Activated B cell treated with CpG ODN at 0.5 μM for 24 hours (primary cell): Measurements from ENCODE around the gene PMPCA. TPM values are rescaled to one million over a fixed set of nuclear protein-coding genes. Genes with fewer than 3 reads are reported as not detected.

Experiments used
- ATAC-seq: fragments of 200-7000 bp; cut with Tn5 transposase; one replicate; pipeline ENCODE4 v1.10.0; 2021; ENCODE audit warnings: low read depth, mild to moderate bottlenecking, moderate library complexity
- CTCF ChIA-PET: fragments of 350-600 bp; sonication (Branson Sonifier 250); formaldehyde crosslinking; loops from one replicate; lab custom pipeline; 2021; ENCODE audit warnings: antibody characterized with exemption; lab: Charles Lee
- POLR2A ChIA-PET: fragments of 350-600 bp; sonication (Branson Sonifier 250); formaldehyde crosslinking; loops from one replicate; lab custom pipeline; 2021; ENCODE audit warnings: antibody characterized with exemption; lab: Charles Lee
- DNase-seq: peaks from one replicate; pipeline ENCODE4 v3.0.0; 2022
- H3K27ac Mint-ChIP-seq: one replicate; pipeline ENCODE4 v1.8.0; 2020; ENCODE audit warnings: mixed read lengths
- H3K27me3 Mint-ChIP-seq: one replicate; pipeline ENCODE4 v1.8.0; 2021; ENCODE audit warnings: mixed read lengths
- H3K36me3 Mint-ChIP-seq: one replicate; pipeline ENCODE4 v1.8.0; 2021; ENCODE audit warnings: low read depth, mixed read lengths
- H3K4me1 Mint-ChIP-seq: one replicate; pipeline ENCODE4 v1.8.0; 2021; ENCODE audit warnings: mixed read lengths
- H3K4me3 Mint-ChIP-seq: one replicate; pipeline ENCODE4 v1.8.0; 2020; ENCODE audit warnings: mild to moderate bottlenecking, mixed read lengths
- H3K9me3 Mint-ChIP-seq: one replicate; pipeline ENCODE4 v1.8.0; 2020; ENCODE audit warnings: mixed read lengths
- CTCF ChIP-seq: fragments of 200-600 bp; IDR thresholded peaks from one replicate; pipeline ENCODE4 v1.8.0; 2022; ENCODE audit warnings: antibody characterized with exemption, mild to moderate bottlenecking
- intact Hi-C: fragments of 100-400 bp; cut with micrococcal nuclease; formaldehyde crosslinking; loops from one replicate; pipeline ENCODE4 v1.15.1; 2024
- total RNA-seq: library from RNA; stranded (reverse); gene quantifications from 2 replicates; pipeline ENCODE4 v1.2.3, GENCODE V29; 2022

Gene PMPCA
- total RNA-seq, 1 donor from 2014 or later, result 75.3 TPM

GRCh38 chr9:136391737-136392537 lies 18.5 kb upstream of the PMPCA start:
- no peaks in the 10 kb centered on the region for H3K27me3 Mint-ChIP-seq
- H3K27ac Mint-ChIP-seq, result no peak overlapping the region
- H3K36me3 Mint-ChIP-seq, result peaks cover 80% of the 10 kb centered on the region
- H3K4me1 Mint-ChIP-seq, result no peaks in the 10 kb centered on the region
- intact Hi-C loops, result no loop called here
- ATAC-seq (no peak), DNase-seq (no peak)
- POLR2A ChIA-PET, result interaction anchor here (1.0 to 1.6 kb wide), 2 partner anchors 22 to 29 kb away, joined by 3 to 5 read pairs; partner anchors contain the start of gene DNLZ
- CTCF ChIA-PET, result interaction anchor here (0.8 to 0.9 kb wide), 2 partner anchors 25 to 28 kb away, joined by 3 read pairs; partner anchors contain the start of gene DNLZ
- TF ChIP-seq CTCF, result no peak
- H3K4me3 Mint-ChIP-seq, result no peak overlapping the region
- H3K9me3 Mint-ChIP-seq, result no peaks in the 10 kb centered on the region

- H3K4me3 Mint-ChIP-seq, result no peak overlapping the region
- TF ChIP-seq CTCF, result no peak
- ATAC-seq (no peak), DNase-seq (no peak)
- no peak overlapping the region for H3K27ac Mint-ChIP-seq
- CTCF ChIA-PET, result interaction anchor here (0.8 kb wide), 1 partner anchor 26 kb away, joined by 3 read pairs; no protein-coding TSS in a partner anchor
- no peaks in the 10 kb centered on the region for H3K4me1 Mint-ChIP-seq
- H3K9me3 Mint-ChIP-seq, result no peaks in the 10 kb centered on the region
- no peaks in the 10 kb centered on the region for H3K27me3 Mint-ChIP-seq
- H3K36me3 Mint-ChIP-seq, result peaks cover 78% of the 10 kb centered on the region
- intact Hi-C loops, result no loop called here
- POLR2A ChIA-PET, result interaction anchor here (0.6 kb wide), 1 partner anchor 295 kb away, joined by 3 read pairs; no protein-coding TSS in a partner anchor
These were observed 17.7 kb upstream of the PMPCA start for GRCh38 chr9:136392538-136393449.

GRCh38 chr9:136393531-136393930 lies 16.9 kb upstream of the PMPCA start:
- DNase-seq, result no peak
- intact Hi-C loops, result no loop called here
- Mint-ChIP-seq H3K9me3 (no peaks in the 10 kb centered on the region), H3K36me3 (peaks cover 77% of the 10 kb centered on the region), H3K4me1 (peaks cover 4% of the 10 kb centered on the region), H3K4me3 (no peak overlapping the region), H3K27ac (no peak overlapping the region), H3K27me3 (no peaks in the 10 kb centered on the region)
- POLR2A ChIA-PET, result no interaction called here
- no peak for ATAC-seq
- CTCF ChIA-PET, result no interaction called here
- TF ChIP-seq CTCF, result no peak

GRCh38 chr9:136394312-136395019 lies 16.0 kb upstream of the PMPCA start:
- no peak overlapping the region for H3K27ac Mint-ChIP-seq
- H3K4me1 Mint-ChIP-seq, result peaks cover 13% of the 10 kb centered on the region
- H3K9me3 Mint-ChIP-seq, result no peaks in the 10 kb centered on the region
- no peaks in the 10 kb centered on the region for H3K27me3 Mint-ChIP-seq
- no peak for DNase-seq
- no peak for ATAC-seq
- POLR2A ChIA-PET, result no interaction called here
- TF ChIP-seq CTCF, result no peak
- H3K4me3 Mint-ChIP-seq, result no peak overlapping the region
- CTCF ChIA-PET, result no interaction called here
- intact Hi-C loops, result no loop called here
- H3K36me3 Mint-ChIP-seq, result peaks cover 73% of the 10 kb centered on the region
